B cell (primary cell): ENCODE measurements around the gene PLCB3. TPM values are rescaled to one million over a fixed set of nuclear protein-coding genes. Genes with fewer than 3 reads are reported as not detected.

Source experiments
- ATAC-seq: fragments of 200-7000 bp; cut with Tn5 transposase; one replicate; pipeline ENCODE4 v1.10.0; 2021; ENCODE audit warnings: low read depth, mild to moderate bottlenecking, moderate number of reproducible peaks, moderate library complexity
- CTCF ChIA-PET: fragments of 350-600 bp; sonication (Branson Sonifier 250); formaldehyde crosslinking; loops from one replicate; lab custom pipeline; 2021; ENCODE audit warnings: antibody characterized with exemption, inconsistent platforms; lab: Charles Lee
- POLR2A ChIA-PET: fragments of 350-600 bp; sonication (Branson Sonifier 250); formaldehyde crosslinking; loops from one replicate; lab custom pipeline; 2021; ENCODE audit warnings: antibody characterized with exemption; lab: Charles Lee
- DNase-seq: peaks from one replicate; pipeline ENCODE4 v3.0.0; 2013
- H2AFZ ChIP-seq: 2 replicates; pipeline ENCODE4 v1.6.1; 2012; ENCODE audit warnings: mild to moderate bottlenecking, low read depth, low read length; ENCODE audit not compliant: insufficient read depth, poor library complexity, severe bottlenecking
- H3K27ac ChIP-seq, 2 donors: 1 replicate in 1 of 2; 2 replicates in 1 of 2; pipeline ENCODE4 v1.5.1; 2012 to 2013; ENCODE audit warnings: low read length in 2 of 2, mild to moderate bottlenecking in 2 of 2, moderate library complexity in 1 of 2
- H3K27me3 ChIP-seq, 4 experiments: fragments of 200-600 bp in 1 of 4; sonication (generic) in 1 of 4; replicated peaks in 1 of 4; 1 replicate in 2 of 4; 2 replicates in 2 of 4; pipeline versions ENCODE4 v1.6.1 to v1.7.0; 2013 to 2016; ENCODE audit warnings: low read length in 3 of 4, mild to moderate bottlenecking in 2 of 4, mixed read lengths in 1 of 4, moderate library complexity in 1 of 4; ENCODE audit not compliant: insufficient read depth in 4 of 4, control insufficient read depth in 3 of 4; ENCODE audit errors: control extremely low read depth in 1 of 4
- H3K36me3 ChIP-seq, 2 experiments: replicated peaks in 1 of 2; 1 replicate in 1 of 2; 2 replicates in 1 of 2; pipeline versions ENCODE4 v1.6.1 to v1.7.1; 2013; ENCODE audit warnings: low read length in 1 of 2; ENCODE audit not compliant: insufficient read depth in 2 of 2, control insufficient read depth in 1 of 2; ENCODE audit errors: control extremely low read depth in 1 of 2, extremely low read depth in 1 of 2
- H3K4me1 ChIP-seq, 2 donors: fragments of 200-600 bp in 1 of 2; sonication (generic) in 1 of 2; 1 replicate in 1 of 2; 2 replicates in 1 of 2; pipeline versions ENCODE4 v1.5.1 to v1.6.1; 2013 to 2017; ENCODE audit warnings: low read length in 2 of 2; ENCODE audit not compliant: control insufficient read depth in 2 of 2, insufficient read depth in 2 of 2
- H3K4me2 ChIP-seq: replicated peaks from 2 replicates; pipeline ENCODE3; 2012; ENCODE audit warnings: mild to moderate bottlenecking, low read depth, low read length; ENCODE audit not compliant: poor library complexity, severe bottlenecking
- H3K4me3 ChIP-seq, 5 experiments: fragments of 200-600 bp in 1 of 5; sonication (generic) in 1 of 5; 1 replicate in 3 of 5; 2 replicates in 2 of 5; pipeline versions ENCODE4 v1.5.1 to v1.7.0; 2011 to 2016; ENCODE audit warnings: low read length in 4 of 5, mild to moderate bottlenecking in 4 of 5, low read depth in 2 of 5, control low read depth in 1 of 5, moderate library complexity in 1 of 5; ENCODE audit not compliant: insufficient read depth in 1 of 5; ENCODE audit errors: control extremely low read depth in 1 of 5, extremely low read depth in 1 of 5
- H3K79me2 ChIP-seq: fragments of 200-600 bp; sonication (generic); one replicate; pipeline ENCODE4 v1.6.0; 2016; ENCODE audit warnings: low read length; ENCODE audit not compliant: control insufficient read depth, insufficient read depth
- H3K9ac ChIP-seq: fragments of 200-600 bp; sonication (generic); 2 replicates; pipeline ENCODE4 v1.6.1; 2017; ENCODE audit warnings: mild to moderate bottlenecking, low read length, moderate library complexity
- H3K9me3 ChIP-seq, 3 donors: one replicate each; pipeline versions ENCODE4 v1.6.1 to v1.7.1; 2013; ENCODE audit warnings: low read length in 2 of 3; ENCODE audit not compliant: control insufficient read depth in 2 of 3, insufficient read depth in 1 of 3; ENCODE audit errors: control extremely low read depth in 1 of 3
- H4K20me1 ChIP-seq: 2 replicates; pipeline ENCODE4 v1.6.0; 2012; ENCODE audit warnings: mild to moderate bottlenecking, low read length; ENCODE audit not compliant: insufficient read depth, control insufficient read depth, poor library complexity, severe bottlenecking
- H3K27ac Mint-ChIP-seq: one replicate; pipeline ENCODE4 v1.8.0; 2021; ENCODE audit warnings: mixed read lengths
- H3K27me3 Mint-ChIP-seq: one replicate; pipeline ENCODE4 v1.8.0; 2021; ENCODE audit warnings: mixed read lengths
- H3K4me1 Mint-ChIP-seq: one replicate; pipeline ENCODE4 v1.8.0; 2021; ENCODE audit warnings: mixed read lengths
- H3K4me3 Mint-ChIP-seq: one replicate; pipeline ENCODE4 v1.8.0; 2021; ENCODE audit warnings: mixed read lengths
- H3K9me3 Mint-ChIP-seq: one replicate; pipeline ENCODE4 v1.8.0; 2022; ENCODE audit warnings: mixed read lengths; ENCODE audit not compliant: insufficient read depth
- CTCF ChIP-seq: fragments of 200-600 bp; IDR thresholded peaks from one replicate; pipeline ENCODE4 v1.8.0; 2022; ENCODE audit warnings: antibody characterized with exemption, mild to moderate bottlenecking
- EZH2 ChIP-seq: IDR thresholded peaks from 2 replicates; pipeline ENCODE4 v1.6.1; 2012; ENCODE audit warnings: borderline replicate concordance, low read depth, mild to moderate bottlenecking, moderate library complexity, low read length; ENCODE audit not compliant: insufficient read depth, poor library complexity, severe bottlenecking
- WGBS: methylation state at CpG from one replicate; pipeline ENCODE4 v1.1.5; 2013; ENCODE audit warnings: missing lambda C conversion rate; ENCODE audit not compliant: insufficient coverage; 5-methylcytosine and 5-hydroxymethylcytosine counted together
- intact Hi-C: fragments of 100-400 bp; cut with micrococcal nuclease; formaldehyde crosslinking; loops from one replicate; pipeline ENCODE4 v1.10.0; 2022
- polyA plus RNA-seq: library from polyadenylated mRNA; depleted of rRNA; stranded (reverse); fragments of >200 nt; gene quantifications from 2 replicates; pipeline ENCODE4 v1.2.3, GENCODE V29; 2012
- total RNA-seq, 2 donors: library from RNA; stranded (reverse); fragments of 120-200 nt in 1 of 2; gene quantifications; 1 replicate in 1 of 2; 2 replicates in 1 of 2; pipeline versions ENCODE4 v1.2.3 to v1.2.4, GENCODE V29; 2013 to 2022

The PLCB3 gene
- total and polyA plus RNA-seq, 2 donors (not counting 1 experiment from before 2014, with no cell fraction given), result 3.0 to 8.1 TPM

- Histone ChIP-seq H3K79me2 (no peaks in the 10 kb centered on the region), H3K9me3 (peaks cover 0 to 31% (median 0%) of the 10 kb centered on the region in 3 donors), H3K4me1 (peaks cover 27 to 41% of the 10 kb centered on the region in 2 donors), H3K27ac (no peak overlapping the region), H3K4me3 (no peak overlapping the region), H4K20me1 (peaks cover 20% of the 10 kb centered on the region), H3K4me2 (no peak overlapping the region), H2AFZ (no peak overlapping the region), H3K9ac (no peak overlapping the region), H3K27me3 (peaks cover 0 to 91% (median 63%) of the 10 kb centered on the region in 4 experiments), H3K36me3 (no peaks in the 10 kb centered on the region)
- ATAC-seq, result no peak
- Mint-ChIP-seq H3K9me3 (no peaks in the 10 kb centered on the region), H3K4me3 (no peak overlapping the region), H3K4me1 (peaks cover 24% of the 10 kb centered on the region), H3K27ac (no peak overlapping the region), H3K27me3 (peaks cover 58% of the 10 kb centered on the region)
- no peak for DNase-seq
- TF ChIP-seq EZH2 (no peak), CTCF (no peak)
- ChIA-PET POLR2A (no interaction called here), CTCF (interaction anchor here (1.7 kb wide), 1 partner anchor 93 kb away, joined by 5 read pairs; no protein-coding TSS in a partner anchor)
- WGBS, result 14% methylated on average over 17 of the region's 18 CpGs
- intact Hi-C loops, result no loop called here
Measured at GRCh38 chr11:64297699-64298358, 46.5 kb downstream of the PLCB3 start.
